Loucy (cell line): ENCODE measurements around the gene HMCES.
A peak's percentile ranks its signal among the peaks of the same experiment; 100 is the strongest.

Experiments used
- H2AFZ ChIP-seq: fragments of 200-600 bp; sonication (generic); 2 replicates; pipeline ENCODE4 v1.6.0; 2016; ENCODE audit warnings: antibody characterized with exemption, mild to moderate bottlenecking, low read length, moderate library complexity
- H3F3A ChIP-seq: fragments of 200-600 bp; 2 replicates; pipeline ENCODE4 v1.6.0; 2016; ENCODE audit warnings: antibody characterized with exemption, low read depth, mild to moderate bottlenecking
- H3K27me3 ChIP-seq: fragments of 200-600 bp; sonication (generic); 2 replicates; pipeline ENCODE4 v1.6.1; 2014; ENCODE audit warnings: low read length, mild to moderate bottlenecking; ENCODE audit not compliant: insufficient read depth, poor library complexity, severe bottlenecking
- H3K36me3 ChIP-seq: fragments of 200-600 bp; sonication (generic); 2 replicates; pipeline ENCODE4 v1.6.1; 2016; ENCODE audit warnings: low read length; ENCODE audit not compliant: insufficient read depth
- H3K4me1 ChIP-seq: fragments of 200-600 bp; sonication (generic); 2 replicates; pipeline ENCODE4 v1.5.1; 2014; ENCODE audit warnings: low read length, mild to moderate bottlenecking; ENCODE audit not compliant: insufficient read depth, poor library complexity, severe bottlenecking
- H3K4me2 ChIP-seq: fragments of 200-600 bp; sonication (generic); 2 replicates; pipeline ENCODE4 v1.6.0; 2014; ENCODE audit warnings: antibody characterized with exemption, low read length, low read depth, mild to moderate bottlenecking; ENCODE audit not compliant: poor library complexity, severe bottlenecking
- H3K4me3 ChIP-seq: fragments of 200-600 bp; sonication (generic); 2 replicates; pipeline ENCODE4 v1.5.1; 2014; ENCODE audit warnings: low read length, mild to moderate bottlenecking, mixed read lengths; ENCODE audit not compliant: poor library complexity, severe bottlenecking
- H3K79me2 ChIP-seq: fragments of 200-600 bp; sonication (generic); 2 replicates; pipeline ENCODE4 v1.6.1; 2014; ENCODE audit warnings: low read length; ENCODE audit not compliant: insufficient read depth
- H3K9ac ChIP-seq: fragments of 200-600 bp; sonication (generic); 2 replicates; pipeline ENCODE4 v1.6.0; 2014; ENCODE audit warnings: mild to moderate bottlenecking, low read depth, low read length, moderate library complexity; ENCODE audit not compliant: poor library complexity, severe bottlenecking
- H3K9me2 ChIP-seq: fragments of 200-600 bp; sonication (generic); replicated peaks from 2 replicates; pipeline ENCODE4 v1.6.1; 2016; ENCODE audit warnings: low read depth, low read length, mixed read lengths
- H3K9me3 ChIP-seq: fragments of 200-600 bp; sonication (generic); 2 replicates; pipeline ENCODE4 v1.6.1; 2014; ENCODE audit warnings: mild to moderate bottlenecking, antibody characterized with exemption, low read length, low read depth; ENCODE audit not compliant: insufficient read depth
- H4K20me1 ChIP-seq: fragments of 200-600 bp; sonication (generic); 2 replicates; pipeline ENCODE4 v1.6.0; 2014; ENCODE audit warnings: antibody characterized with exemption, low read length, mild to moderate bottlenecking; ENCODE audit not compliant: insufficient read depth, poor library complexity, severe bottlenecking
- EZH2phosphoT487 ChIP-seq: fragments of 200-600 bp; IDR thresholded peaks from 2 replicates; pipeline ENCODE4 v1.6.1; 2018; ENCODE audit warnings: antibody characterized with exemption, mild to moderate bottlenecking, moderate library complexity, borderline replicate concordance
- TF ChIP-seq, protein P1 (sequence below): fragments of 200-600 bp; sonication (generic); conservative IDR thresholded peaks from 2 replicates; pipeline ENCODE4 v1.5.1; 2014; ENCODE audit warnings: mild to moderate bottlenecking, antibody characterized with exemption, low read length

Gene HMCES

DNA sequence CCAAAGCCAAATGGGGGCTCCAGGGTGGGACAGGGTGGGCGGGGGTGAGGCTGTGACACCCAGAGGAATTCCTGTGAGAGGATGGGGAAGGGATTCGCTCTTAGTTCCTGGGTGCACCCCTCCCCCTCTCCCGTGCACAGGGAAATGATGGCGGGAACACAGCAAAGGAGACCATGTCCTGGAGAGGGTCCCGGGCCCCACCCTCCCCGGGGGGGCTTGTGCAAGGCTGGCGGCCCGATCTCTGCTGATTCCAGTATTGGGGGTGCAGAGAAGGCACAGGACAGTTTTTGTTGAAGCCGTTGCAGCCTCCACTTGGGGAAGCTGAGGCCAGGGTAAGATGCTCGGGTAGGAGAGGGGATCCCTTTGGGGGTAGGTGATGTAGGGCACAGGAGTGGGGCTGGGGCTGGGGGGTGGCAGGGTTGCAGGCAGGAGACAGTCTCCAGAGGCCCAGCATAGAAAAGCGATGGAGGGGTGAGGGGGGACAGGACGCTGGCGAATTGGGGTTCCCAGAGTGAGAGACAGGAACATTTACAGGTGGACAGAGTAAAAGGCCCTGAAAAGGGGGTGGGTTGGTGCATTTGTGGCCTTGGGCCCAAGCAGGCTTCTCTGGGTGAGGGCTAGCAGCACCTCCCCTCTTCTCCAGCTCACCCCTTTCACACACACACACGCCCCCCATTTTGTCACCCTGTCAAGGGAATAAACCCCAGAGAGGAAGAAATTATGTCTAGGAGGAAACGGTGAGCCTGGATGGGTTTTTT lies 38.5 kb downstream of the HMCES start:
- H3K4me1 ChIP-seq, result peaks cover 43% of the 10 kb centered on the region
- H3K9me2 ChIP-seq, result no peaks in the 10 kb centered on the region
- H3K9ac ChIP-seq, result peak overlapping the region; percentile 99
- peak overlapping the region; percentile 95 for H2AFZ ChIP-seq
- peaks cover 59% of the 10 kb centered on the region for H3K79me2 ChIP-seq
- no peak for TF ChIP-seq EZH2phosphoT487
- H3K4me2 ChIP-seq, result peak overlapping the region; percentile 93
- H3K27me3 ChIP-seq, result peaks cover 7% of the 10 kb centered on the region
- H3K9me3 ChIP-seq, result no peaks in the 10 kb centered on the region
- H3F3A ChIP-seq, result 0 out of 2 replicates have a peak, but pooled peaks cover 5% of the 10 kb centered on the region
- H3K36me3 ChIP-seq, result peaks cover 4% of the 10 kb centered on the region; the same call in 1 of the 2 replicates
- peaks cover 27% of the 10 kb centered on the region for H4K20me1 ChIP-seq
- H3K4me3 ChIP-seq, result peak overlapping the region; percentile 93

DNA sequence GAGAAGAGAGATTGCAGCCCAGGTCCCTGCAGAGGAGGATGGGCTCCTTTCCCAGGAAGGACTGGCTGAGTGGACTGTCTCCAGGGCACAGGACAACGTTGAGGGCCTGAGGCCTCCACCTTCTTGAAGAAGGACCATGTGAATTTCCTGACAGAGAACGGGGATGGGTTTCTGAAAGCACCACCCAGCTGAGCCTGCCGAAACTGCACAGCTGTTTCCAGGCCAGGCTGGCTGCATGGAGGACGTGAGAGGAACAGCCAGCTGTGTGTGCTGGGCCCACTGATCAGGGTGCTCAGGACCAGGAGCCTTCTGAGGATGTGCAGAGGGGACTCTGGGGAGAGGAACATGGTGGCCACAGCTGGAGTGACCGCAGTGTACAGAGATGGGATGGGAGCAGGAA lies 39.2 kb downstream of the HMCES start:
- peaks cover 39% of the 10 kb centered on the region for H3K4me1 ChIP-seq
- H3K27me3 ChIP-seq, result peaks cover 7% of the 10 kb centered on the region
- H3K4me3 ChIP-seq, result peak overlapping the region; percentile 93
- no peaks in the 10 kb centered on the region for H3K9me3 ChIP-seq
- peaks cover 4% of the 10 kb centered on the region; the same call in 1 of the 2 replicates for H3K36me3 ChIP-seq
- 0 out of 2 replicates have a peak, but pooled peaks cover 5% of the 10 kb centered on the region for H3F3A ChIP-seq
- TF ChIP-seq, protein P1, sequence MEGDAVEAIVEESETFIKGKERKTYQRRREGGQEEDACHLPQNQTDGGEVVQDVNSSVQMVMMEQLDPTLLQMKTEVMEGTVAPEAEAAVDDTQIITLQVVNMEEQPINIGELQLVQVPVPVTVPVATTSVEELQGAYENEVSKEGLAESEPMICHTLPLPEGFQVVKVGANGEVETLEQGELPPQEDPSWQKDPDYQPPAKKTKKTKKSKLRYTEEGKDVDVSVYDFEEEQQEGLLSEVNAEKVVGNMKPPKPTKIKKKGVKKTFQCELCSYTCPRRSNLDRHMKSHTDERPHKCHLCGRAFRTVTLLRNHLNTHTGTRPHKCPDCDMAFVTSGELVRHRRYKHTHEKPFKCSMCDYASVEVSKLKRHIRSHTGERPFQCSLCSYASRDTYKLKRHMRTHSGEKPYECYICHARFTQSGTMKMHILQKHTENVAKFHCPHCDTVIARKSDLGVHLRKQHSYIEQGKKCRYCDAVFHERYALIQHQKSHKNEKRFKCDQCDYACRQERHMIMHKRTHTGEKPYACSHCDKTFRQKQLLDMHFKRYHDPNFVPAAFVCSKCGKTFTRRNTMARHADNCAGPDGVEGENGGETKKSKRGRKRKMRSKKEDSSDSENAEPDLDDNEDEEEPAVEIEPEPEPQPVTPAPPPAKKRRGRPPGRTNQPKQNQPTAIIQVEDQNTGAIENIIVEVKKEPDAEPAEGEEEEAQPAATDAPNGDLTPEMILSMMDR, result no peak
- TF ChIP-seq EZH2phosphoT487, result no peak
- peak overlapping the region; percentile 99 for H3K9ac ChIP-seq
- no peaks in the 10 kb centered on the region for H3K9me2 ChIP-seq
- no peak overlapping the region for H2AFZ ChIP-seq
- H3K79me2 ChIP-seq, result peaks cover 59% of the 10 kb centered on the region
- peaks cover 26% of the 10 kb centered on the region for H4K20me1 ChIP-seq
- H3K4me2 ChIP-seq, result peak overlapping the region; percentile 93

DNA sequence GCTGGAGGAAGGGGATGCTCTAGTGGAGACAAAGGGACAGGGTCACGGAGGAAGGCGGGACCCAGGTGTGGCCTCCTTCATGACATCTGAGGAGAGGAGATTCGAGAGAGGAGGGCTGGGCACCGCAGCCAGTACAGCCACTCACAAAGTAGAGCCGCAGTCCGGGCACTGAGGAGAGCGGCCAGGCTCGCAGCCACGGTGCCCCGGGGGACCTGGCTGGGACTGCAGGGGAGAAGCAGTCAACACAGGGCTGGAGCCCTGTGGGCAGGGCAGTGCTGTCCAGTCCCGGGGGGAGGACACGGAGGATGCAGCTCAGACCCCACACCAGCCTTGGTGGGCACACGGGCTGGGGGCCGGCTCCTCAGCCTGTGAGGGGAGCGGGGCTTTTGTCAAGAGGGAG lies 40.3 kb downstream of the HMCES start:
- Histone ChIP-seq H3F3A (0 out of 2 replicates have a peak, but pooled peaks cover 5% of the 10 kb centered on the region), H3K36me3 (peaks cover 4% of the 10 kb centered on the region; the same call in 1 of the 2 replicates)

More for the DNA sequence above, 40.3 kb downstream of the HMCES start:
- no peak overlapping the region for H2AFZ ChIP-seq
- no peak overlapping the region for H3K9ac ChIP-seq
- H3K9me2 ChIP-seq, result no peaks in the 10 kb centered on the region
- TF ChIP-seq, protein P1, result no peak
- no peak for TF ChIP-seq EZH2phosphoT487
- H3K4me2 ChIP-seq, result no peak overlapping the region
- no peak overlapping the region for H3K4me3 ChIP-seq
- peaks cover 7% of the 10 kb centered on the region for H3K27me3 ChIP-seq
- peaks cover 18% of the 10 kb centered on the region for H4K20me1 ChIP-seq
- no peaks in the 10 kb centered on the region for H3K9me3 ChIP-seq
- peaks cover 28% of the 10 kb centered on the region for H3K4me1 ChIP-seq
- peaks cover 55% of the 10 kb centered on the region for H3K79me2 ChIP-seq
